SK-N-SH (cell line): ENCODE measurements around the gene ZNF467. TPM values are rescaled to one million over a fixed set of nuclear protein-coding genes. Genes with fewer than 3 reads are reported as not detected.

ENCODE experiments used
- CTCF ChIA-PET: fragments of 300-600, 350-600 bp; formaldehyde crosslinking; extraction: SDS; loops from one replicate; lab custom pipeline; 2021; lab: Yijun Ruan, JAX
- POLR2A ChIA-PET: fragments of 350-600 bp; sonication (Branson Sonifier 250); formaldehyde crosslinking; extraction: SDS; loops from one replicate; lab custom pipeline; 2020; ENCODE audit warnings: antibody characterized with exemption, inconsistent platforms; lab: Yijun Ruan, JAX
- DNase-seq: peaks from one replicate; pipeline ENCODE4 v3.0.0; 2012
- H2AFZ ChIP-seq: fragments of 200-600 bp; sonication (generic); 2 replicates; pipeline ENCODE4 v1.8.1; 2016; ENCODE audit warnings: antibody characterized with exemption, mild to moderate bottlenecking, low read depth
- H3F3A ChIP-seq: fragments of 200-600 bp; sonication (generic); replicated peaks from 2 replicates; pipeline ENCODE3; 2016; ENCODE audit warnings: antibody characterized with exemption, mild to moderate bottlenecking; ENCODE audit not compliant: insufficient read depth
- H3K27ac ChIP-seq, 2 experiments: fragments of 200-500 bp in 1 of 2; fragments of 200-600 bp in 1 of 2; sonication (Bioruptor generic) in 1 of 2; sonication (generic), shearing (Covaris generic) in 1 of 2; 2 replicates each; pipeline versions ENCODE4 v1.5.1 to v1.6.1; 2014 to 2016; ENCODE audit warnings: low read depth in 2 of 2, inconsistent platforms in 1 of 2, low read length in 1 of 2, mild to moderate bottlenecking in 1 of 2, mixed read lengths in 1 of 2
- H3K27me3 ChIP-seq: fragments of 200-600 bp; sonication (generic), shearing (Covaris generic); 2 replicates; pipeline ENCODE4 v1.6.1; 2016; ENCODE audit warnings: mixed run types; ENCODE audit not compliant: insufficient read depth
- H3K36me3 ChIP-seq, 2 experiments: fragments of 200-500 bp in 1 of 2; fragments of 200-600 bp in 1 of 2; sonication (Bioruptor generic) in 1 of 2; sonication (generic) in 1 of 2; replicated peaks in 1 of 2; 2 replicates each; pipeline versions ENCODE3 to v1.5.1; 2014 to 2016; ENCODE audit warnings: low read length in 1 of 2, mild to moderate bottlenecking in 1 of 2; ENCODE audit not compliant: insufficient read depth in 2 of 2, control insufficient read depth in 1 of 2
- H3K4me1 ChIP-seq, 2 experiments: fragments of 200-500 bp in 1 of 2; fragments of 200-600 bp in 1 of 2; sonication (Bioruptor generic) in 1 of 2; sonication (generic), shearing (Covaris generic) in 1 of 2; 2 replicates each; pipeline versions ENCODE4 v1.5.1 to v1.6.1; 2014 to 2016; ENCODE audit warnings: low read depth in 1 of 2, low read length in 1 of 2, mixed run types in 1 of 2; ENCODE audit not compliant: insufficient read depth in 2 of 2, control insufficient read depth in 1 of 2
- H3K4me2 ChIP-seq: fragments of 200-600 bp; sonication (generic), shearing (Covaris generic); 2 replicates; pipeline ENCODE4 v1.6.1; 2017; ENCODE audit warnings: mixed run types
- H3K4me3 ChIP-seq, 2 experiments: fragments of 200-500 bp in 1 of 2; fragments of 200-600 bp in 1 of 2; sonication (Bioruptor generic) in 1 of 2; sonication (generic), shearing (Covaris generic) in 1 of 2; 2 replicates each; pipeline versions ENCODE4 v1.5.1 to v1.8.1; 2014 to 2016; ENCODE audit warnings: low read depth in 2 of 2, inconsistent platforms in 1 of 2, low read length in 1 of 2, mild to moderate bottlenecking in 1 of 2, mixed read lengths in 1 of 2, moderate library complexity in 1 of 2
- H3K79me2 ChIP-seq: fragments of 200-600 bp; sonication (generic); 2 replicates; pipeline ENCODE4 v1.8.1; 2017; ENCODE audit warnings: mild to moderate bottlenecking; ENCODE audit not compliant: insufficient read depth
- H3K9ac ChIP-seq: fragments of 200-600 bp; sonication (generic); 2 replicates; pipeline ENCODE4 v1.6.1; 2017; ENCODE audit warnings: mixed run types
- H3K9me2 ChIP-seq: fragments of 200-600 bp; sonication (generic); 2 replicates; pipeline ENCODE4 v1.6.1; 2017; ENCODE audit warnings: mixed run types
- H3K9me3 ChIP-seq: fragments of 200-600 bp; sonication (generic); 2 replicates; pipeline ENCODE4 v1.6.1; 2017; ENCODE audit warnings: mixed run types, mild to moderate bottlenecking, moderate library complexity
- H4K20me1 ChIP-seq: fragments of 200-600 bp; sonication (generic); 2 replicates; pipeline ENCODE4 v1.6.1; 2017; ENCODE audit warnings: mild to moderate bottlenecking, mixed run types; ENCODE audit not compliant: insufficient read depth
- CTCF ChIP-seq: fragments of 200-600 bp; sonication (generic); IDR thresholded peaks from 2 replicates; pipeline ENCODE4 v1.6.1; 2017; ENCODE audit warnings: antibody characterized with exemption, mild to moderate bottlenecking, moderate library complexity
- ELF1 ChIP-seq: IDR thresholded peaks from 2 replicates; pipeline ENCODE4 v1.4.0; 2012
- EZH2phosphoT487 ChIP-seq: fragments of 200-600 bp; sonication (generic); IDR thresholded peaks from 2 replicates; pipeline ENCODE4 v1.6.1; 2017; ENCODE audit warnings: low read depth, mixed run types, mild to moderate bottlenecking, antibody characterized with exemption, moderate library complexity, borderline replicate concordance
- FOXM1 ChIP-seq: IDR thresholded peaks from 2 replicates; pipeline ENCODE4 v1.4.0; 2012; ENCODE audit warnings: low read depth, mild to moderate bottlenecking
- GABPA ChIP-seq: IDR thresholded peaks from 2 replicates; pipeline ENCODE4 v1.4.0; 2012; ENCODE audit warnings: low read depth, mild to moderate bottlenecking
- IRF3 ChIP-seq: fragments of 150-350 bp; IDR thresholded peaks from 2 replicates; pipeline ENCODE4 v1.6.1; 2016; ENCODE audit warnings: mild to moderate bottlenecking, low read depth, low read length
- MAX ChIP-seq: IDR thresholded peaks from 2 replicates; pipeline ENCODE4 v1.4.0; 2012; ENCODE audit warnings: low read depth
- RAD21 ChIP-seq: IDR thresholded peaks from 2 replicates; pipeline ENCODE4 v1.6.1; 2012; ENCODE audit warnings: mild to moderate bottlenecking, low read length
- RCOR1 ChIP-seq: fragments of 150-350 bp; IDR thresholded peaks from 2 replicates; pipeline ENCODE4 v1.6.1; 2017; ENCODE audit warnings: antibody characterized with exemption, low read length
- SIN3A ChIP-seq: IDR thresholded peaks from 2 replicates; pipeline ENCODE4 v1.6.1; 2012; ENCODE audit warnings: low read depth, mild to moderate bottlenecking, low read length, moderate library complexity, borderline replicate concordance
- TCF12 ChIP-seq: IDR thresholded peaks from 2 replicates; pipeline ENCODE4 v1.4.0; 2012
- USF1 ChIP-seq: IDR thresholded peaks from 2 replicates; pipeline ENCODE4 v1.4.0; 2012; ENCODE audit warnings: low read depth, borderline replicate concordance
- YY1 ChIP-seq: IDR thresholded peaks from 2 replicates; pipeline ENCODE4 v1.4.0; 2012; ENCODE audit warnings: low read depth, mild to moderate bottlenecking
- ZBTB33 ChIP-seq: IDR thresholded peaks from 2 replicates; pipeline ENCODE4 v1.4.0; 2012; ENCODE audit warnings: low read depth, borderline replicate concordance
- WGBS: methylation state at CpG from one replicate; pipeline ENCODE4 v1.1.6; 2017; ENCODE audit warnings: low lambda C conversion rate; 5-methylcytosine and 5-hydroxymethylcytosine counted together
- polyA plus RNA-seq, 3 experiments: library from polyadenylated mRNA; depleted of rRNA; stranded (reverse); fragments of >200 nt; gene quantifications; 2 replicates each; pipeline ENCODE4 v1.2.3, GENCODE V29; 2012

ZNF467 gene
- polyA plus RNA-seq, 1 of the 3 experiments (the other 2 are of a cell fraction) = 4.1 TPM

- CTCF ChIA-PET = interaction anchor here (0.7 to 8.2 kb wide), 31 partner anchors 14 to 503 kb away, joined by 3 to 189 read pairs (median 5); partner anchors contain the start of genes ZNF467 and ZNF862
- WGBS = 27% methylated on average over 16 of the region's 16 CpGs
- Histone ChIP-seq H3K36me3 (no peaks in the 10 kb centered on the region), H3K4me3 (no peak overlapping the region), H3K4me1 (no peaks in the 10 kb centered on the region; a peak in 1 of 4 replicates), H3K27ac (no peak overlapping the region), H2AFZ (no peak overlapping the region), H3K9ac (no peak overlapping the region), H3K4me2 (no peak overlapping the region)
- no peak for TF ChIP-seq ELF1
- TF ChIP-seq, all 33 proteins: peak for 0
- H3F3A ChIP-seq = no peaks in the 10 kb centered on the region
- DNase-seq = no peak
- POLR2A ChIA-PET = interaction anchor here (2.2 kb wide), 1 partner anchor 32 kb away, joined by 10 read pairs; the partner anchor contains the start of gene ZNF862
- H3K27me3 ChIP-seq = peaks cover 22% of the 10 kb centered on the region
- no peaks in the 10 kb centered on the region for H3K79me2 ChIP-seq
- no peaks in the 10 kb centered on the region for H4K20me1 ChIP-seq
- H3K9me3 ChIP-seq = no peaks in the 10 kb centered on the region
- H3K9me2 ChIP-seq = no peaks in the 10 kb centered on the region
These were observed 33.3 kb upstream of the ZNF467 start for GRCh38 chr7:149806726-149807125.

GRCh38 chr7:149804106-149804505 is 30.7 kb upstream of the ZNF467 start:
- no peak for DNase-seq
- H3K4me2 ChIP-seq = no peak overlapping the region
- ChIA-PET POLR2A (no interaction called here), CTCF (no interaction called here)
- peaks cover 22% of the 10 kb centered on the region for H3K27me3 ChIP-seq
- no peak overlapping the region for H3K27ac ChIP-seq
- no peaks in the 10 kb centered on the region for H4K20me1 ChIP-seq
- no peaks in the 10 kb centered on the region for H3K79me2 ChIP-seq
- no peak overlapping the region for H3K4me3 ChIP-seq
- no peak overlapping the region for H2AFZ ChIP-seq
- TF ChIP-seq CTCF = no peak
- TF ChIP-seq TCF12 = no peak
- TF ChIP-seq FOXM1 = no peak
- no peak for TF ChIP-seq GABPA
- no peak for TF ChIP-seq RCOR1
- TF ChIP-seq ZBTB33 = no peak
- no peak for TF ChIP-seq SIN3A
- no peak for TF ChIP-seq EZH2phosphoT487
- TF ChIP-seq IRF3 = no peak
- no peak for TF ChIP-seq USF1
- no peak for TF ChIP-seq YY1
- TF ChIP-seq RAD21 = no peak
- no peak for TF ChIP-seq MAX
- no peak overlapping the region for H3K9ac ChIP-seq
- H3K9me2 ChIP-seq = no peaks in the 10 kb centered on the region
- no peaks in the 10 kb centered on the region for H3K36me3 ChIP-seq
- 48% methylated on average over 7 of the region's 9 CpGs for WGBS
- no peaks in the 10 kb centered on the region for H3F3A ChIP-seq
- H3K4me1 ChIP-seq = no peaks in the 10 kb centered on the region; a peak in 1 of 4 replicates
- H3K9me3 ChIP-seq = no peaks in the 10 kb centered on the region
